GM18519 (cell line): ENCODE results near the gene GPRC5A.
"Not testable (repeated sequence)": the region's sequence is repeated elsewhere in the genome, so short reads cannot be mapped to it uniquely, and the experiment has no call there.

ENCODE experiments used
- ATAC-seq: cut with Tn5 transposase; IDR thresholded peaks from one replicate; pipeline ENCODE4 v1.9.1; 2021; ENCODE audit warnings: mild to moderate bottlenecking, moderate library complexity; ENCODE audit not compliant: unreplicated experiment, low FRiP score

Gene GPRC5A

GRCh38 chr12:12891080-12891880, at the start of gene GPRC5A:
GPRC5A (plus strand) TSS chr12:12891562; CDS start chr12:12908250, 16,688 bp downstream.
- ATAC-seq: no peak

GRCh38 chr12:12845794-12846243, 45.5 kb upstream of the GPRC5A start:
- ATAC-seq: no peak

GRCh38 chr12:12846780-12847179, 44.6 kb upstream of the GPRC5A start:
- not testable (repeated sequence) for ATAC-seq

GRCh38 chr12:12853435-12853834, 37.9 kb upstream of the GPRC5A start:
- ATAC-seq: no peak

GRCh38 chr12:12859690-12860089, 31.7 kb upstream of the GPRC5A start:
- ATAC-seq: no peak

- ATAC-seq: no peak
Observed at GRCh38 chr12:12864243-12864642, 27.1 kb upstream of the GPRC5A start.

GRCh38 chr12:12868477-12869235, 22.7 kb upstream of the GPRC5A start:
- ATAC-seq: no peak

GRCh38 chr12:12870465-12870864, 20.9 kb upstream of the GPRC5A start:
- no peak for ATAC-seq

GRCh38 chr12:12871587-12872138, 19.7 kb upstream of the GPRC5A start:
- ATAC-seq: no peak

GRCh38 chr12:12872139-12872933, 19.0 kb upstream of the GPRC5A start:
- no peak for ATAC-seq

- no peak for ATAC-seq
Observed at GRCh38 chr12:12872934-12873275, 18.5 kb upstream of the GPRC5A start.

GRCh38 chr12:12874029-12874428, 17.3 kb upstream of the GPRC5A start:
- no peak for ATAC-seq

GRCh38 chr12:12875301-12875700, 16.1 kb upstream of the GPRC5A start:
- not testable (repeated sequence) for ATAC-seq

GRCh38 chr12:12877153-12877768, 14.1 kb upstream of the GPRC5A start:
- no peak for ATAC-seq

- no peak for ATAC-seq
Observed at GRCh38 chr12:12877781-12878455, 13.4 kb upstream of the GPRC5A start.

GRCh38 chr12:12880537-12880936, 10.8 kb upstream of the GPRC5A start:
- ATAC-seq: no peak

- no peak for ATAC-seq
Observed at GRCh38 chr12:12881151-12881909, 10.0 kb upstream of the GPRC5A start.

GRCh38 chr12:12882288-12882687, 9.1 kb upstream of the GPRC5A start:
- ATAC-seq: no peak
